ENCODE data around the gene ELMO3.

Gene ELMO3

DNA sequence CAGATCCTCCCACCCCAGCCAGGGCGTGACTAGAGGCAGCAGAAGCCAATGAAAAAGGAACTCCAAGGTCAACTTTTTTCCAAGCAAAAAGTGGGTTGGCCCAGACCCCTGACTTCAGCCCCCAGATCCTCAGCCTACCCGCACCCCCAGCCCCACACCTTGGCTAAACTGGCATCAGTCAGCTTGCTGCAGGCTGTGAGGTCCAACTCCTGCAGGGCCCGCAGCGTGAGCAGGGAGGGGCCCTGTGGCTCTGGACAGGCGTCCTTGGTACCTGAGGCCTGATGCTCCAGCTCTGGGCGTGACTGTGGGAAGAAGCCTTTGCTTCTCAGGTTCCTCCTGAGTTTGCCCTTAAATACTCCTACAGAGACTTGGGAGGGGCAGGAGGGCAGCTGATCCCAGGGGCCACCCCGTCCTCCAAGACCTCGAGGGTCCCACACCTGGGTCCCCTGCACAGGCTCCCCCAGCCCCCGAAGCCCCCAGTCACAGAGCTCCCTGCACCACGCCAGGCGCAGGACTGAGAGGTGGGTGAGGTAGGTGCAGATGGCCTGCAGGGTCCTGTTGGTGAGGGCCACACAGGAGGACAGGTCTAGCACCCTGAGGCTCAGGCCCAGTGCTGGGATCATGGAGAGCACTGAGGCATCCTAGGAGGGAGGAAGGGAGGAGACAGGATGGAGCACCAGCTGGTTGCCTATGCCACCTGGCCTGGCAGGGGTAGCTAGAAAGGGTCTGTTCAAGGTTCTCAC is 9.4 kb downstream of the ELMO3 start (continued):
- TF ChIP-seq, protein P1, sequence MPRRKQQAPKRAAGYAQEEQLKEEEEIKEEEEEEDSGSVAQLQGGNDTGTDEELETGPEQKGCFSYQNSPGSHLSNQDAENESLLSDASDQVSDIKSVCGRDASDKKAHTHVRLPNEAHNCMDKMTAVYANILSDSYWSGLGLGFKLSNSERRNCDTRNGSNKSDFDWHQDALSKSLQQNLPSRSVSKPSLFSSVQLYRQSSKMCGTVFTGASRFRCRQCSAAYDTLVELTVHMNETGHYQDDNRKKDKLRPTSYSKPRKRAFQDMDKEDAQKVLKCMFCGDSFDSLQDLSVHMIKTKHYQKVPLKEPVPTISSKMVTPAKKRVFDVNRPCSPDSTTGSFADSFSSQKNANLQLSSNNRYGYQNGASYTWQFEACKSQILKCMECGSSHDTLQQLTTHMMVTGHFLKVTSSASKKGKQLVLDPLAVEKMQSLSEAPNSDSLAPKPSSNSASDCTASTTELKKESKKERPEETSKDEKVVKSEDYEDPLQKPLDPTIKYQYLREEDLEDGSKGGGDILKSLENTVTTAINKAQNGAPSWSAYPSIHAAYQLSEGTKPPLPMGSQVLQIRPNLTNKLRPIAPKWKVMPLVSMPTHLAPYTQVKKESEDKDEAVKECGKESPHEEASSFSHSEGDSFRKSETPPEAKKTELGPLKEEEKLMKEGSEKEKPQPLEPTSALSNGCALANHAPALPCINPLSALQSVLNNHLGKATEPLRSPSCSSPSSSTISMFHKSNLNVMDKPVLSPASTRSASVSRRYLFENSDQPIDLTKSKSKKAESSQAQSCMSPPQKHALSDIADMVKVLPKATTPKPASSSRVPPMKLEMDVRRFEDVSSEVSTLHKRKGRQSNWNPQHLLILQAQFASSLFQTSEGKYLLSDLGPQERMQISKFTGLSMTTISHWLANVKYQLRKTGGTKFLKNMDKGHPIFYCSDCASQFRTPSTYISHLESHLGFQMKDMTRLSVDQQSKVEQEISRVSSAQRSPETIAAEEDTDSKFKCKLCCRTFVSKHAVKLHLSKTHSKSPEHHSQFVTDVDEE (CRISPR knock-in tag; IDR thresholded peaks at IDR 0.05), result no peak
- TF ChIP-seq TOX (CRISPR knock-in tag; IDR thresholded peaks at IDR 0.05; ENCODE audit: borderline replicate concordance), result no peak
- no peak for TF ChIP-seq ZNF565 (CRISPR knock-in tag; conservative IDR thresholded peaks at IDR 0.05; ENCODE audit: low read depth)
- no peak for TF ChIP-seq BACH2 (CRISPR knock-in tag; IDR thresholded peaks at IDR 0.05; ENCODE audit: borderline replicate concordance)
- TF ChIP-seq OSR1 (CRISPR knock-in tag; IDR thresholded peaks at IDR 0.05), result no peak
- TF ChIP-seq ARNTL (CRISPR knock-in tag; IDR thresholded peaks at IDR 0.05; ENCODE audit: borderline replicate concordance, low read depth), result no peak
- TF ChIP-seq ZFP3 (CRISPR knock-in tag; IDR thresholded peaks at IDR 0.05), result no peak
- no peak for TF ChIP-seq SNAI2 (CRISPR knock-in tag; IDR thresholded peaks at IDR 0.05)
- no peak for TF ChIP-seq ZFP30 (CRISPR knock-in tag; IDR thresholded peaks at IDR 0.05)

DNA sequence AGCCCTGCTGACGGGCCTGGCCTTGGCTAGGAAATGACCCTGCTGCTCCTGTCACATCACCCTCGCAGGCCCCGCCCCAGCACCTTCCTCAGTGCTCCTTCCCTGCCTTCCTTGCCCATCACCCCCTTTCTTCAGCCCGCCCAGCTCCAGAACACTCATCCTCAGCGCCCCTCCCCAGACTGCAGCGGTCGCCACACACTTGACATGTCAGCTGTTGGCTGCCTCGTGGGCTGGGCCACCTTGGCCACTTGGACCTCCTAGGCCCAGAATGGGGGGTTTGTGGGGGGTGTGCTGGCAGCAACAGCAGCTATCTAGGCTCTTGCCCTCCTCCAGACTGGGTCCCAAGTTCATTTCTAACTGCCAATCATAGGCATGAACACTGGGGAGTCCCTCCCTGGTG is 10.6 kb downstream of the ELMO3 start:
- no peak for ATAC-seq
- TF ChIP-seq ZFP30 (CRISPR knock-in tag; IDR thresholded peaks at IDR 0.05), result no peak
- no peak for TF ChIP-seq RARB (CRISPR knock-in tag; IDR thresholded peaks at IDR 0.05)
- TF ChIP-seq, protein P1 (CRISPR knock-in tag; IDR thresholded peaks at IDR 0.05), result no peak
- TF ChIP-seq ZFP3 (CRISPR knock-in tag; IDR thresholded peaks at IDR 0.05), result no peak
- TF ChIP-seq ZC3H10 (CRISPR knock-in tag; IDR thresholded peaks at IDR 0.05), result no peak
- no peak for TF ChIP-seq GLIS3 (CRISPR knock-in tag; IDR thresholded peaks at IDR 0.05)
- TF ChIP-seq CSDC2 (CRISPR knock-in tag; IDR thresholded peaks at IDR 0.05), result no peak
- TF ChIP-seq OSR1 (CRISPR knock-in tag; IDR thresholded peaks at IDR 0.05), result no peak
- TF ChIP-seq BACH2 (CRISPR knock-in tag; IDR thresholded peaks at IDR 0.05; ENCODE audit: borderline replicate concordance), result no peak
- no peak for TF ChIP-seq SNAI2 (CRISPR knock-in tag; IDR thresholded peaks at IDR 0.05)
- TF ChIP-seq, protein P2, sequence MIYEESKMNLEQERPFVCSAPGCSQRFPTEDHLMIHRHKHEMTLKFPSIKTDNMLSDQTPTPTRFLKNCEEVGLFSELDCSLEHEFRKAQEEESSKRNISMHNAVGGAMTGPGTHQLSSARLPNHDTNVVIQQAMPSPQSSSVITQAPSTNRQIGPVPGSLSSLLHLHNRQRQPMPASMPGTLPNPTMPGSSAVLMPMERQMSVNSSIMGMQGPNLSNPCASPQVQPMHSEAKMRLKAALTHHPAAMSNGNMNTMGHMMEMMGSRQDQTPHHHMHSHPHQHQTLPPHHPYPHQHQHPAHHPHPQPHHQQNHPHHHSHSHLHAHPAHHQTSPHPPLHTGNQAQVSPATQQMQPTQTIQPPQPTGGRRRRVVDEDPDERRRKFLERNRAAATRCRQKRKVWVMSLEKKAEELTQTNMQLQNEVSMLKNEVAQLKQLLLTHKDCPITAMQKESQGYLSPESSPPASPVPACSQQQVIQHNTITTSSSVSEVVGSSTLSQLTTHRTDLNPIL (CRISPR knock-in tag; IDR thresholded peaks at IDR 0.05; ENCODE audit: low read depth), result no peak
- no peak for TF ChIP-seq ZNF8 (CRISPR knock-in tag; IDR thresholded peaks at IDR 0.05)
- TF ChIP-seq ZNF565 (CRISPR knock-in tag; conservative IDR thresholded peaks at IDR 0.05; ENCODE audit: low read depth), result no peak
- TF ChIP-seq TCF4 (CRISPR knock-in tag; IDR thresholded peaks at IDR 0.05; ENCODE audit: borderline replicate concordance), result no peak

DNA sequence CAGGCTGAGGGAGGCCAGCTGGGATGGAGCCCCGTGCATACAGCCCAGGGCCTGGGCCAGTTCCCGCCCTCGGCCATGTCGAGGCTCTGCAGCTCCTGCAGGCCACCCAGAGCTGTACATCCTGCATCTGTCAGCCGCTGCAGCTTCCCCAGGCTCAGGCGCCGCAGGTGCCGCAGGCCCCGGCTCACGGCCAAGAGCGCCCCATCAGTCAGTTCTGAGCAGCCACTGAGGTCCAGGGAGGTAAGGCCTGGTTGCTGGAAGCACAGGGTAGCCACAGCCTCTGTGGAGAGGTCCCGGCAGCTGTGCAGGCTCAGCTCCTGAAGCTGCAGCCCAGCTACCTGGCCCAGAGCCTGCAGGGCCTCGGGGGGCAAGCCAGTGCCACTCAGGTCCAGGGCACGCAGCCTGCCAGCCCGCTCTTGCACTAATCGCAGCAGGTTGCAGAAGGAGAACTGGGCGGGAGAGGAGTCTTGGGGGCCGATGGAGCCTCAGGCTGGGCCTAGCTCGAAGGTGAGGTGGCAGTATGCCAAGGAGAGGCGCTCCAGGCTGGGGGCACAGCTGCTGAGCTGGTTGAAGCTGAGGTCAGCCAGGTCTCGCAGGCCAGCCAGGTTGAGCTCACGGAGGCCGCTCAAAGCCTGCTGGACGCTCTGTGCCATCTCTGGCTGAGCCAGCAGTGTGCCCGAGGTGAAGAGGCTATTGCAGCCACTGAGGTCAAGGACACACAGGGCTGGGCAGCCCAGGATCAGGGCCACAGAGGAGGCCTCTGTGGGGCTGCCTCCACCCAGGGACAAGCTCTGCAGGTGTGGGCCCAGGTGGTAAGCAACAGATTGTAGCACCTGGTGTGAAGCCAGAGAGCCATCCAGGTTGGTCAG is 11.4 kb downstream of the ELMO3 start:
- no peak for ATAC-seq
- TF ChIP-seq ZNF565 (CRISPR knock-in tag; conservative IDR thresholded peaks at IDR 0.05; ENCODE audit: low read depth) (no peak), ESRRG (CRISPR knock-in tag; IDR thresholded peaks at IDR 0.05) (no peak), ZFP3 (CRISPR knock-in tag; IDR thresholded peaks at IDR 0.05) (no peak)
- TF ChIP-seq, protein P3, sequence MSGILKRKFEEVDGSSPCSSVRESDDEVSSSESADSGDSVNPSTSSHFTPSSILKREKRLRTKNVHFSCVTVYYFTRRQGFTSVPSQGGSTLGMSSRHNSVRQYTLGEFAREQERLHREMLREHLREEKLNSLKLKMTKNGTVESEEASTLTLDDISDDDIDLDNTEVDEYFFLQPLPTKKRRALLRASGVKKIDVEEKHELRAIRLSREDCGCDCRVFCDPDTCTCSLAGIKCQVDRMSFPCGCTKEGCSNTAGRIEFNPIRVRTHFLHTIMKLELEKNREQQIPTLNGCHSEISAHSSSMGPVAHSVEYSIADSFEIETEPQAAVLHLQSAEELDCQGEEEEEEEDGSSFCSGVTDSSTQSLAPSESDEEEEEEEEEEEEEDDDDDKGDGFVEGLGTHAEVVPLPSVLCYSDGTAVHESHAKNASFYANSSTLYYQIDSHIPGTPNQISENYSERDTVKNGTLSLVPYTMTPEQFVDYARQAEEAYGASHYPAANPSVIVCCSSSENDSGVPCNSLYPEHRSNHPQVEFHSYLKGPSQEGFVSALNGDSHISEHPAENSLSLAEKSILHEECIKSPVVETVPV (CRISPR knock-in tag; IDR thresholded peaks at IDR 0.05), result no peak
- TF ChIP-seq, protein P4, sequence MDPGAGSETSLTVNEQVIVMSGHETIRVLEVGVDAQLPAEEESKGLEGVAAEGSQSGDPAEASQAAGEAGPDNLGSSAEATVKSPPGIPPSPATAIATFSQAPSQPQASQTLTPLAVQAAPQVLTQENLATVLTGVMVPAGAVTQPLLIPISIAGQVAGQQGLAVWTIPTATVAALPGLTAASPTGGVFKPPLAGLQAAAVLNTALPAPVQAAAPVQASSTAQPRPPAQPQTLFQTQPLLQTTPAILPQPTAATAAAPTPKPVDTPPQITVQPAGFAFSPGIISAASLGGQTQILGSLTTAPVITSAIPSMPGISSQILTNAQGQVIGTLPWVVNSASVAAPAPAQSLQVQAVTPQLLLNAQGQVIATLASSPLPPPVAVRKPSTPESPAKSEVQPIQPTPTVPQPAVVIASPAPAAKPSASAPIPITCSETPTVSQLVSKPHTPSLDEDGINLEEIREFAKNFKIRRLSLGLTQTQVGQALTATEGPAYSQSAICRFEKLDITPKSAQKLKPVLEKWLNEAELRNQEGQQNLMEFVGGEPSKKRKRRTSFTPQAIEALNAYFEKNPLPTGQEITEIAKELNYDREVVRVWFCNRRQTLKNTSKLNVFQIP (CRISPR knock-in tag; IDR thresholded peaks at IDR 0.05; ENCODE audit: borderline replicate concordance, low read depth), result no peak

Data from SK-N-SH treated with all-trans-retinoic acid at 6 μM for 48 hours (cell line).